Measurements from ENCODE around the gene GUK1.

The GUK1 gene

GRCh38 chr1:228154670-228155571 lies 14.8 kb downstream of the GUK1 start:
- no peak overlapping the region for H3K9ac ChIP-seq (ENCODE audit: low read depth in 1 of 2, low read length in 2 of 2)
- no peak overlapping the region for H3K27ac ChIP-seq (ENCODE audit: low read depth in 2 of 2, low read length in 2 of 2)
- H3K4me1 ChIP-seq (ENCODE audit: control insufficient read depth in 2 of 2, insufficient read depth in 2 of 2, low read length in 2 of 2): peaks cover 0 to 4% of the 10 kb centered on the region in 2 donors
- no peaks in the 10 kb centered on the region for H3K9me3 ChIP-seq (ENCODE audit: control insufficient read depth in 2 of 2, low read length in 2 of 2)
- H3K4me3 ChIP-seq (ENCODE audit: low read length in 2 of 2): no peak overlapping the region
- H3K36me3 ChIP-seq (ENCODE audit: control insufficient read depth in 2 of 2, insufficient read depth in 2 of 2, low read length in 2 of 2): no peaks in the 10 kb centered on the region
- no peaks in the 10 kb centered on the region for H3K27me3 ChIP-seq (ENCODE audit: control insufficient read depth in 2 of 2, insufficient read depth in 2 of 2, low read length in 2 of 2)

- H3K4me1 ChIP-seq (ENCODE audit: control insufficient read depth in 2 of 2, insufficient read depth in 2 of 2, low read length in 2 of 2): peaks cover 0 to 4% of the 10 kb centered on the region in 2 donors
- H3K4me3 ChIP-seq (ENCODE audit: low read length in 2 of 2): no peak overlapping the region
- no peak overlapping the region for H3K27ac ChIP-seq (ENCODE audit: low read depth in 2 of 2, low read length in 2 of 2)
- no peaks in the 10 kb centered on the region for H3K36me3 ChIP-seq (ENCODE audit: control insufficient read depth in 2 of 2, insufficient read depth in 2 of 2, low read length in 2 of 2)
- no peak overlapping the region for H3K9ac ChIP-seq (ENCODE audit: low read depth in 1 of 2, low read length in 2 of 2)
- H3K9me3 ChIP-seq (ENCODE audit: control insufficient read depth in 2 of 2, low read length in 2 of 2): no peaks in the 10 kb centered on the region
- H3K27me3 ChIP-seq (ENCODE audit: control insufficient read depth in 2 of 2, insufficient read depth in 2 of 2, low read length in 2 of 2): no peaks in the 10 kb centered on the region
Measured at GRCh38 chr1:228155596-228156514, 15.8 kb downstream of the GUK1 start.

GRCh38 chr1:228156515-228156881 lies 16.4 kb downstream of the GUK1 start:
- H3K9ac ChIP-seq (ENCODE audit: low read depth in 1 of 2, low read length in 2 of 2): no peak overlapping the region
- H3K4me3 ChIP-seq (ENCODE audit: low read length in 2 of 2): no peak overlapping the region
- no peaks in the 10 kb centered on the region for H3K9me3 ChIP-seq (ENCODE audit: control insufficient read depth in 2 of 2, low read length in 2 of 2)
- no peaks in the 10 kb centered on the region for H3K36me3 ChIP-seq (ENCODE audit: control insufficient read depth in 2 of 2, insufficient read depth in 2 of 2, low read length in 2 of 2)
- H3K4me1 ChIP-seq (ENCODE audit: control insufficient read depth in 2 of 2, insufficient read depth in 2 of 2, low read length in 2 of 2): peaks cover 0 to 2% of the 10 kb centered on the region in 2 donors
- H3K27ac ChIP-seq (ENCODE audit: low read depth in 2 of 2, low read length in 2 of 2): no peak overlapping the region
- H3K27me3 ChIP-seq (ENCODE audit: control insufficient read depth in 2 of 2, insufficient read depth in 2 of 2, low read length in 2 of 2): peaks cover 0 to 1% of the 10 kb centered on the region in 2 donors

GRCh38 chr1:228156941-228157728 lies 17.1 kb downstream of the GUK1 start:
- Histone ChIP-seq H3K4me3 (ENCODE audit: low read length in 2 of 2) (no peak overlapping the region), H3K4me1 (ENCODE audit: control insufficient read depth in 2 of 2, insufficient read depth in 2 of 2, low read length in 2 of 2) (peaks cover 0 to 3% of the 10 kb centered on the region in 2 donors)

GRCh38 chr1:228157729-228158126 lies 17.6 kb downstream of the GUK1 start:
- Histone ChIP-seq H3K9me3 (ENCODE audit: control insufficient read depth in 2 of 2, low read length in 2 of 2) (no peaks in the 10 kb centered on the region), H3K36me3 (ENCODE audit: control insufficient read depth in 2 of 2, insufficient read depth in 2 of 2, low read length in 2 of 2) (no peaks in the 10 kb centered on the region)

More at GRCh38 chr1:228156941-228157728, 17.1 kb downstream of the GUK1 start:
- no peaks in the 10 kb centered on the region for H3K36me3 ChIP-seq (ENCODE audit: control insufficient read depth in 2 of 2, insufficient read depth in 2 of 2, low read length in 2 of 2)
- no peak overlapping the region for H3K9ac ChIP-seq (ENCODE audit: low read depth in 1 of 2, low read length in 2 of 2)
- no peaks in the 10 kb centered on the region for H3K9me3 ChIP-seq (ENCODE audit: control insufficient read depth in 2 of 2, low read length in 2 of 2)
- peaks cover 0 to 2% of the 10 kb centered on the region in 2 donors for H3K27me3 ChIP-seq (ENCODE audit: control insufficient read depth in 2 of 2, insufficient read depth in 2 of 2, low read length in 2 of 2)
- H3K27ac ChIP-seq (ENCODE audit: low read depth in 2 of 2, low read length in 2 of 2): no peak overlapping the region

GRCh38 chr1:228158151-228159007 lies 18.3 kb downstream of the GUK1 start:
- Histone ChIP-seq H3K27me3 (ENCODE audit: control insufficient read depth in 2 of 2, insufficient read depth in 2 of 2, low read length in 2 of 2) (peaks cover 0 to 2% of the 10 kb centered on the region in 2 donors), H3K4me3 (ENCODE audit: low read length in 2 of 2) (no peak overlapping the region), H3K27ac (ENCODE audit: low read depth in 2 of 2, low read length in 2 of 2) (no peak overlapping the region), H3K36me3 (ENCODE audit: control insufficient read depth in 2 of 2, insufficient read depth in 2 of 2, low read length in 2 of 2) (no peaks in the 10 kb centered on the region), H3K9ac (ENCODE audit: low read depth in 1 of 2, low read length in 2 of 2) (no peak overlapping the region), H3K9me3 (ENCODE audit: control insufficient read depth in 2 of 2, low read length in 2 of 2) (no peaks in the 10 kb centered on the region), H3K4me1 (ENCODE audit: control insufficient read depth in 2 of 2, insufficient read depth in 2 of 2, low read length in 2 of 2) (peaks cover 5 to 6% of the 10 kb centered on the region in 2 donors)

More at GRCh38 chr1:228157729-228158126, 17.6 kb downstream of the GUK1 start:
- Histone ChIP-seq H3K27ac (ENCODE audit: low read depth in 2 of 2, low read length in 2 of 2) (no peak overlapping the region), H3K4me1 (ENCODE audit: control insufficient read depth in 2 of 2, insufficient read depth in 2 of 2, low read length in 2 of 2) (peaks cover under 1 to 3% of the 10 kb centered on the region in 2 donors), H3K4me3 (ENCODE audit: low read length in 2 of 2) (no peak overlapping the region), H3K27me3 (ENCODE audit: control insufficient read depth in 2 of 2, insufficient read depth in 2 of 2, low read length in 2 of 2) (peaks cover 0 to 2% of the 10 kb centered on the region in 2 donors), H3K9ac (ENCODE audit: low read depth in 1 of 2, low read length in 2 of 2) (no peak overlapping the region)

- Histone ChIP-seq H3K4me1 (ENCODE audit: control insufficient read depth in 2 of 2, insufficient read depth in 2 of 2, low read length in 2 of 2) (peaks cover 5 to 6% of the 10 kb centered on the region in 2 donors), H3K9me3 (ENCODE audit: control insufficient read depth in 2 of 2, low read length in 2 of 2) (no peaks in the 10 kb centered on the region), H3K36me3 (ENCODE audit: control insufficient read depth in 2 of 2, insufficient read depth in 2 of 2, low read length in 2 of 2) (no peaks in the 10 kb centered on the region), H3K27me3 (ENCODE audit: control insufficient read depth in 2 of 2, insufficient read depth in 2 of 2, low read length in 2 of 2) (peaks cover 0 to 2% of the 10 kb centered on the region in 2 donors), H3K9ac (ENCODE audit: low read depth in 1 of 2, low read length in 2 of 2) (no peak overlapping the region), H3K27ac (ENCODE audit: low read depth in 2 of 2, low read length in 2 of 2) (no peak overlapping the region), H3K4me3 (ENCODE audit: low read length in 2 of 2) (no peak overlapping the region)
Measured at GRCh38 chr1:228159008-228159665, 19.1 kb downstream of the GUK1 start.

GRCh38 chr1:228160201-228160761 lies 20.2 kb downstream of the GUK1 start:
- no peak overlapping the region for H3K9ac ChIP-seq (ENCODE audit: low read depth in 1 of 2, low read length in 2 of 2)
- no peak overlapping the region for H3K27ac ChIP-seq (ENCODE audit: low read depth in 2 of 2, low read length in 2 of 2)
- H3K4me1 ChIP-seq (ENCODE audit: control insufficient read depth in 2 of 2, insufficient read depth in 2 of 2, low read length in 2 of 2): peaks cover 6 to 9% of the 10 kb centered on the region in 2 donors

More at GRCh38 chr1:228160201-228160761, 20.2 kb downstream of the GUK1 start:
- H3K27me3 ChIP-seq (ENCODE audit: control insufficient read depth in 2 of 2, insufficient read depth in 2 of 2, low read length in 2 of 2): peaks cover 0 to 2% of the 10 kb centered on the region in 2 donors
- H3K36me3 ChIP-seq (ENCODE audit: control insufficient read depth in 2 of 2, insufficient read depth in 2 of 2, low read length in 2 of 2): no peaks in the 10 kb centered on the region
- no peaks in the 10 kb centered on the region for H3K9me3 ChIP-seq (ENCODE audit: control insufficient read depth in 2 of 2, low read length in 2 of 2)
- no peak overlapping the region for H3K4me3 ChIP-seq (ENCODE audit: low read length in 2 of 2)
